HG03469 (cell line): ENCODE measurements around the gene MTMR4.
"Not testable (repeated sequence)": the region's sequence is repeated elsewhere in the genome, so short reads cannot be mapped to it uniquely, and the experiment has no call there.

Experiments
- ATAC-seq: cut with Tn5 transposase; IDR thresholded peaks from one replicate; pipeline ENCODE4 v1.9.1; 2021; ENCODE audit warnings: mild to moderate bottlenecking, moderate library complexity, moderate number of reproducible peaks; ENCODE audit not compliant: unreplicated experiment

The MTMR4 gene

DNA sequence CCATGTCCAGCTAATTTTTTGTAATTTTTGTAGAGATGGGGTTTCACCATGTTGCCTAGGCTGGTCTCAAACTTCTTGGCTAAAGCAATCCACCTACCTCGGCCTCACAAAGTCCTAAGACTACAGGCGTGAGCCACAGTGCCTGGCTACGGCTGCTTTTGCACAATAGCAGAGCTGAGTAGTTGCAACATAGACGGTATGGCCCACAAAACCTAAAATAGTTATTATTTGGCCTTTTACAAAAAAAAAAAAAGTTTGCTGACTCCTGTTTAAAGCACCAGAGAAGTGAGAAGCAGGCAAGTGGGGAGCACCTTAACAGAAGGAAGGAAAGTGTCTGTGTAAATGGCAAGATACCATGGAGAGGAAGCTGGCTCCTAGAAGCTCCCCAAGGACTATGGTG is 20.9 kb downstream of the MTMR4 start:
- ATAC-seq = no peak

- ATAC-seq = no peak
Observed at GRCh38 chr17:58492238-58493121, 22.0 kb downstream of the MTMR4 start.

GRCh38 chr17:58491510-58492045 is 22.9 kb downstream of the MTMR4 start:
- no peak for ATAC-seq

DNA sequence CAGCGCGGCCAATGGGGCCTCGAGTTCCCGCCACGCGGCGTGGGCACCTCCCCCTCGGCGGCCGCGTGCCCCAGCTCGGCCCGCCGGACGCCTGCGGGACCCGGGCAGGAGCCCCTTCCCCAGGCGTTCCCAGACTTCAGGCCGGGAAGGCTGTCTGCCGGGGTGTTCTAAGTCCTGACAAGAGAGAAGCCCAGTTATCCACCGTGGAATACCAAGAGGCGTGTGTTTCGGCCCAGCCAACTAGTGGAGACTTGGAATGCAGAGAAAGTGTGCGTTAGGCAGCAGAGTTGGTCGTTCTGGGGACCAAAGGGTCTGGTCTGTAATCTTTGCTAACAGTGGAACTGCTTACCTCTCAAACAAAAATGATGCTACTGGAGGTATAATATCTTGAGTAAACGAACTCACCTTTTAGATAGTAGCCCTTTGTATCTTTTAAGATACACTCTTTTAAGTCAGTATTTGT is 26.0 kb downstream of the MTMR4 start:
- no peak for ATAC-seq

GRCh38 chr17:58487589-58488427 is 26.6 kb downstream of the MTMR4 start, which contains the start of gene HSF5:
Gene HSF5 (minus strand): TSS chr17:58488408. CDS start chr17:58488274, 134 bp downstream.
- ATAC-seq = no peak

DNA sequence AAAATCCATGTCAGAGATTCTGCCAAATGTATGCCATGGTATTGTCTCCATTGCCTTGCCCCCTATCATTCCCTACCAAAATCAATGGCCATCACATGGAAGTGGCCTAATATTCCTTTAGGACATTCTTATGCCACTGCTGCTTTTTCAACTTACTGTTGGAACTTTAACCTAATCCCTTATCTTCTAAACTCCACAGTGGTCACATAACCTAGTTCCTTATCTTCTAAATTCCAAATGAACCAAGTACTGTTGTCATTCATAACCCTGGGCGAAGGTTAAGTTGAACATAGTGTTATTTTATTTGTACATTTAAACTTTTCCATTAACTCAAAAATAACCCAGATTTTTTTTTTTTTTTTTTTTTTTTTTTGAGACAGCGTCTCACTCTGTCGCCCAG is 29.8 kb downstream of the MTMR4 start:
- ATAC-seq = no peak

GRCh38 chr17:58481798-58482197 is 32.6 kb downstream of the MTMR4 start:
- not testable (repeated sequence) for ATAC-seq

GRCh38 chr17:58480090-58480489 is 34.3 kb downstream of the MTMR4 start:
- no peak for ATAC-seq

GRCh38 chr17:58476812-58477211 is 37.6 kb downstream of the MTMR4 start:
- ATAC-seq = no peak

GRCh38 chr17:58475985-58476384 is 38.5 kb downstream of the MTMR4 start:
- no peak for ATAC-seq

GRCh38 chr17:58470356-58470755 is 44.1 kb downstream of the MTMR4 start:
- ATAC-seq = no peak

- ATAC-seq = no peak
Observed at GRCh38 chr17:58468944-58469343, 45.5 kb downstream of the MTMR4 start.

DNA sequence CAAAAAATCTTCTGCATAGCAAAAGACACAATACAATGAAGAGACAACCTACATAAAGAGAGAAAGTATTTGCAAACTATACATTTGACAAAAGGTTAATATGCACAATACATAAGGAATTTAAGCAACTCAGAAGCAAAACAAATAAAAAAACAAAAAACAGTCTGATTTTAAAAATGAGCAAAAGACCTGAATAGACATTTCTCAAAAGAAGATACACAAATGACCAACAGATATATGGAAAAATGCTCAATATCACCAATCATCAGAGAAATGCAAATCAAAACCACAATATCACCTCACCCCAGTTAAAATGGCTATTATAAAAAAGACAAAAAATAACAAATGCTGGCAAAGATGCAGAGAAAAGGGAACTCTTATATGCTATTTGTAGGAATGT is 58.9 kb downstream of the MTMR4 start:
- no peak for ATAC-seq

GRCh38 chr17:58452738-58453137 is 61.7 kb downstream of the MTMR4 start:
- ATAC-seq = no peak

DNA sequence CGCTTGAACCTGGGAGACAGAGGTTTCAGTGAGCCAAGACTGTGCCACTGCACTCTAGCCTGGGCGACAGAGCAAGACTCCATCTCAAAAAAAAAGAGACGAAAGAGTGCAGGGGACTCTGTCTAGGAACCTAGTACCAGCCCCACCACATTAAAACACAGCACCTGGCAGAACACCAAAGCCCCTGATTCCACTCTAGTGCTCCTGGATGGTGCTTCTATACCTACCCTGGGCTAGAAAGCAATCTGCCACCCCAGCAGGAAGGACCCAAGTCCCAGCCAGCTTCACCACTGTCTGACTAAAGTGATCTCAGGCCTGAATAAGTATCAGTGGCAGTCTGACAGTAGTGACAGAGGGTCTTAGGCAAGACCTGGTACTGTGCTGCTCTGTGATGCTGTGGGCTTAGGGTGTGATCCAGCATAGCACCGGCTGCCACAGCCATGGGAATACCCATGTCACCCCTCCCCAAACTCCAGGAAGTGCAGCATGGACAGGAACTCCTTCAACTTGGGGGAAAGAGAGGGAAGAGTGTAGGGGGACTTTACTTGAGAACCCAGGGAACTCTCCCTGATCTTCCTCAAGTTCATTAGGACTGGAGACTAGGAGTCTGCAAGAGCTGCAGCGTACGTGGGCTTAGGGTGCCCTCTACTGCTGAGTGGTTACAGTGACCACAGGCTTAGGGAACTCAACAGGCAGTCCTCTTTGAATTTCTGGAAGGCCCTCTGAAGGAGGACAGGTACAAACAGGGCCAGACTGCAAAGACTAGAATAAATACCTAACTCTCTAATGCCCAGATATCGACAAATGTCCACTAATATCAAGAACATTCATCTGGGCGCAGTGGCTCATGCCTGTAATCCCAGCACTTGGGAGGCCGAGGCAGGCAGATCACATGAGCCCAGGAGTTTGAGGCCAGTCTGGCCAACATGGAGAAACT is 67.1 kb downstream of the MTMR4 start:
- ATAC-seq = no peak

DNA sequence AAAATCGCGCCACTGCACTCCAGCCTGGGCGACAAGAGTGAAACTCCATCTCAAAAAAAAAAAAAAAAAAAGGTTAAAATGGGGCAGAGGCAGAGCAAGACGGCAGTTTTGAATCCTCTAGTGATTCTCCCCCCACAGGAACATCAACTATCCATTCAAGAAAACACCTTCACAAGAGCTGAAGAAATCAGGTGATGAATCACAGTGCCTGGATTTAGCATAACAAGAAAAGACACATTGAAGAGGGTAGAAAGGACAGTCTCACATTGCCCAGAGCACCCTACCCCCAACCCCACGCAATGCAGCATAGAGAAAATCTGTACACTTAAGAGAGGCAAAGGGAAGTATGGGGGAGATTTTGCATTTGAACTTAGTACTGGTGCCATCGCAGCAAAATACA is 68.4 kb downstream of the MTMR4 start:
- no peak for ATAC-seq
